B cell (primary cell): Measurements from ENCODE around the gene FBXO10. TPM values are rescaled to one million over a fixed set of nuclear protein-coding genes. Genes with fewer than 3 reads are reported as not detected.

Experiments
- ATAC-seq: fragments of 200-7000 bp; cut with Tn5 transposase; one replicate; pipeline ENCODE4 v1.10.0; 2021; ENCODE audit warnings: low read depth, mild to moderate bottlenecking, moderate number of reproducible peaks, moderate library complexity
- CTCF ChIA-PET: fragments of 350-600 bp; sonication (Branson Sonifier 250); formaldehyde crosslinking; loops from one replicate; lab custom pipeline; 2021; ENCODE audit warnings: antibody characterized with exemption, inconsistent platforms; lab: Charles Lee
- POLR2A ChIA-PET: fragments of 350-600 bp; sonication (Branson Sonifier 250); formaldehyde crosslinking; loops from one replicate; lab custom pipeline; 2021; ENCODE audit warnings: antibody characterized with exemption; lab: Charles Lee
- DNase-seq: peaks from one replicate; pipeline ENCODE4 v3.0.0; 2013
- H2AFZ ChIP-seq: 2 replicates; pipeline ENCODE4 v1.6.1; 2012; ENCODE audit warnings: mild to moderate bottlenecking, low read depth, low read length; ENCODE audit not compliant: insufficient read depth, poor library complexity, severe bottlenecking
- H3K27ac ChIP-seq, 2 donors: 1 replicate in 1 of 2; 2 replicates in 1 of 2; pipeline ENCODE4 v1.5.1; 2012 to 2013; ENCODE audit warnings: low read length in 2 of 2, mild to moderate bottlenecking in 2 of 2, moderate library complexity in 1 of 2
- H3K27me3 ChIP-seq, 4 experiments: fragments of 200-600 bp in 1 of 4; sonication (generic) in 1 of 4; replicated peaks in 1 of 4; 1 replicate in 2 of 4; 2 replicates in 2 of 4; pipeline versions ENCODE4 v1.6.1 to v1.7.0; 2013 to 2016; ENCODE audit warnings: low read length in 3 of 4, mild to moderate bottlenecking in 2 of 4, mixed read lengths in 1 of 4, moderate library complexity in 1 of 4; ENCODE audit not compliant: insufficient read depth in 4 of 4, control insufficient read depth in 3 of 4; ENCODE audit errors: control extremely low read depth in 1 of 4
- H3K36me3 ChIP-seq, 2 experiments: replicated peaks in 1 of 2; 1 replicate in 1 of 2; 2 replicates in 1 of 2; pipeline versions ENCODE4 v1.6.1 to v1.7.1; 2013; ENCODE audit warnings: low read length in 1 of 2; ENCODE audit not compliant: insufficient read depth in 2 of 2, control insufficient read depth in 1 of 2; ENCODE audit errors: control extremely low read depth in 1 of 2, extremely low read depth in 1 of 2
- H3K4me1 ChIP-seq, 2 donors: fragments of 200-600 bp in 1 of 2; sonication (generic) in 1 of 2; 1 replicate in 1 of 2; 2 replicates in 1 of 2; pipeline versions ENCODE4 v1.5.1 to v1.6.1; 2013 to 2017; ENCODE audit warnings: low read length in 2 of 2; ENCODE audit not compliant: control insufficient read depth in 2 of 2, insufficient read depth in 2 of 2
- H3K4me2 ChIP-seq: replicated peaks from 2 replicates; pipeline ENCODE3; 2012; ENCODE audit warnings: mild to moderate bottlenecking, low read depth, low read length; ENCODE audit not compliant: poor library complexity, severe bottlenecking
- H3K4me3 ChIP-seq, 5 experiments: fragments of 200-600 bp in 1 of 5; sonication (generic) in 1 of 5; 1 replicate in 3 of 5; 2 replicates in 2 of 5; pipeline versions ENCODE4 v1.5.1 to v1.7.0; 2011 to 2016; ENCODE audit warnings: low read length in 4 of 5, mild to moderate bottlenecking in 4 of 5, low read depth in 2 of 5, control low read depth in 1 of 5, moderate library complexity in 1 of 5; ENCODE audit not compliant: insufficient read depth in 1 of 5; ENCODE audit errors: control extremely low read depth in 1 of 5, extremely low read depth in 1 of 5
- H3K79me2 ChIP-seq: fragments of 200-600 bp; sonication (generic); one replicate; pipeline ENCODE4 v1.6.0; 2016; ENCODE audit warnings: low read length; ENCODE audit not compliant: control insufficient read depth, insufficient read depth
- H3K9ac ChIP-seq: fragments of 200-600 bp; sonication (generic); 2 replicates; pipeline ENCODE4 v1.6.1; 2017; ENCODE audit warnings: mild to moderate bottlenecking, low read length, moderate library complexity
- H3K9me3 ChIP-seq, 3 donors: one replicate each; pipeline versions ENCODE4 v1.6.1 to v1.7.1; 2013; ENCODE audit warnings: low read length in 2 of 3; ENCODE audit not compliant: control insufficient read depth in 2 of 3, insufficient read depth in 1 of 3; ENCODE audit errors: control extremely low read depth in 1 of 3
- H4K20me1 ChIP-seq: 2 replicates; pipeline ENCODE4 v1.6.0; 2012; ENCODE audit warnings: mild to moderate bottlenecking, low read length; ENCODE audit not compliant: insufficient read depth, control insufficient read depth, poor library complexity, severe bottlenecking
- H3K27ac Mint-ChIP-seq: one replicate; pipeline ENCODE4 v1.8.0; 2021; ENCODE audit warnings: mixed read lengths
- H3K27me3 Mint-ChIP-seq: one replicate; pipeline ENCODE4 v1.8.0; 2021; ENCODE audit warnings: mixed read lengths
- H3K4me1 Mint-ChIP-seq: one replicate; pipeline ENCODE4 v1.8.0; 2021; ENCODE audit warnings: mixed read lengths
- H3K4me3 Mint-ChIP-seq: one replicate; pipeline ENCODE4 v1.8.0; 2021; ENCODE audit warnings: mixed read lengths
- H3K9me3 Mint-ChIP-seq: one replicate; pipeline ENCODE4 v1.8.0; 2022; ENCODE audit warnings: mixed read lengths; ENCODE audit not compliant: insufficient read depth
- CTCF ChIP-seq: fragments of 200-600 bp; IDR thresholded peaks from one replicate; pipeline ENCODE4 v1.8.0; 2022; ENCODE audit warnings: antibody characterized with exemption, mild to moderate bottlenecking
- EZH2 ChIP-seq: IDR thresholded peaks from 2 replicates; pipeline ENCODE4 v1.6.1; 2012; ENCODE audit warnings: borderline replicate concordance, low read depth, mild to moderate bottlenecking, moderate library complexity, low read length; ENCODE audit not compliant: insufficient read depth, poor library complexity, severe bottlenecking
- WGBS: methylation state at CpG from one replicate; pipeline ENCODE4 v1.1.5; 2013; ENCODE audit warnings: missing lambda C conversion rate; ENCODE audit not compliant: insufficient coverage; 5-methylcytosine and 5-hydroxymethylcytosine counted together
- intact Hi-C: fragments of 100-400 bp; cut with micrococcal nuclease; formaldehyde crosslinking; loops from one replicate; pipeline ENCODE4 v1.10.0; 2022
- polyA plus RNA-seq: library from polyadenylated mRNA; depleted of rRNA; stranded (reverse); fragments of >200 nt; gene quantifications from 2 replicates; pipeline ENCODE4 v1.2.3, GENCODE V29; 2012
- total RNA-seq, 2 donors: library from RNA; stranded (reverse); fragments of 120-200 nt in 1 of 2; gene quantifications; 1 replicate in 1 of 2; 2 replicates in 1 of 2; pipeline versions ENCODE4 v1.2.3 to v1.2.4, GENCODE V29; 2013 to 2022

Gene FBXO10
- total and polyA plus RNA-seq, 2 donors (not counting 1 experiment from before 2014, with no cell fraction given) = 18.6 to 67.3 TPM

- H3K79me2 ChIP-seq = peaks cover 34% of the 10 kb centered on the region
- H3K36me3 ChIP-seq = peaks cover 0 to 2% of the 10 kb centered on the region in 2 experiments
- peak overlapping the region; percentile 96 for H3K27ac Mint-ChIP-seq
- no peaks in the 10 kb centered on the region for H3K9me3 Mint-ChIP-seq
- no peak overlapping the region for H2AFZ ChIP-seq
- H4K20me1 ChIP-seq = no peaks in the 10 kb centered on the region
- peak overlapping the region; percentile 96 for H3K4me2 ChIP-seq
- DNase-seq (no peak), ATAC-seq (no peak)
- POLR2A ChIA-PET = interaction anchor here (0.6 to 2.4 kb wide), 5 partner anchors 9 to 62 kb away, joined by 3 to 20 read pairs (median 5); partner anchors contain the start of gene TOMM5
- CTCF ChIA-PET = interaction anchor here (0.8 to 10.8 kb wide), 4 partner anchors 8 to 236 kb away, joined by 3 to 101 read pairs (median 14); partner anchors contain the start of gene TOMM5
- H3K27me3 ChIP-seq = no peaks in the 10 kb centered on the region
- H3K4me3 Mint-ChIP-seq = peak overlapping the region; percentile 98
- TF ChIP-seq EZH2 (no peak), CTCF (no peak)
- intact Hi-C loops = loop anchor here (1.0 to 5.0 kb wide), 6 partner anchors 10 to 327 kb away; partner anchors contain the start of genes SLC25A51, TOMM5, TRMT10B and ZBTB5
- H3K9me3 ChIP-seq = no peaks in the 10 kb centered on the region
- H3K27ac ChIP-seq = peak overlapping the region in 1 of 2 donors; percentile 81
- no peaks in the 10 kb centered on the region for H3K27me3 Mint-ChIP-seq
- H3K4me1 ChIP-seq = peaks cover 17 to 27% of the 10 kb centered on the region in 2 donors
- peaks cover 56% of the 10 kb centered on the region for H3K4me1 Mint-ChIP-seq
- 90% methylated on average over 2 of the region's 5 CpGs for WGBS
- peak overlapping the region; percentile 93 for H3K9ac ChIP-seq
- peak overlapping the region; percentile 64 to 95 (median 92) for H3K4me3 ChIP-seq
Measured at GRCh38 chr9:37575001-37575400, 1.2 kb downstream of the FBXO10 start.

- peaks cover 40% of the 10 kb centered on the region for H3K79me2 ChIP-seq
- no peak overlapping the region for H3K4me3 ChIP-seq
- ChIA-PET CTCF (interaction anchor here (5.0 to 10.8 kb wide), 2 partner anchors 8 to 18 kb away, joined by 25 to 101 read pairs; partner anchors contain the start of gene TOMM5), POLR2A (interaction anchor here (2.4 kb wide), 1 partner anchor 8 kb away, joined by 20 read pairs; no protein-coding TSS in a partner anchor)
- peak overlapping the region; percentile 96 for H3K4me2 ChIP-seq
- Mint-ChIP-seq H3K27me3 (no peaks in the 10 kb centered on the region), H3K4me1 (peaks cover 60% of the 10 kb centered on the region), H3K27ac (peak overlapping the region; percentile 34), H3K9me3 (no peaks in the 10 kb centered on the region), H3K4me3 (peak overlapping the region; percentile 98)
- TF ChIP-seq EZH2 (no peak), CTCF (no peak)
- peaks cover 0 to 2% of the 10 kb centered on the region in 2 experiments for H3K36me3 ChIP-seq
- H4K20me1 ChIP-seq = no peaks in the 10 kb centered on the region
- no peak overlapping the region for H3K27ac ChIP-seq
- DNase-seq (no peak), ATAC-seq (no peak)
- H3K9me3 ChIP-seq = no peaks in the 10 kb centered on the region
- H3K27me3 ChIP-seq = no peaks in the 10 kb centered on the region
- WGBS = 100% methylated on average over 2 of the region's 5 CpGs
- intact Hi-C loops = no loop called here
- peaks cover 17 to 27% of the 10 kb centered on the region in 2 donors for H3K4me1 ChIP-seq
- H2AFZ ChIP-seq = no peak overlapping the region
- H3K9ac ChIP-seq = no peak overlapping the region
Measured at GRCh38 chr9:37574241-37574721, 1.9 kb downstream of the FBXO10 start.
